Epithelial cell of esophagus (primary cell): ENCODE data around the gene TENT5C.

Source experiments
- DNase-seq: peaks from one replicate; pipeline ENCODE4 v3.0.0; 2010; ENCODE audit warnings: low read depth
- H3K4me3 ChIP-seq: 2 replicates; pipeline ENCODE4 v1.5.1; 2011; ENCODE audit warnings: mild to moderate bottlenecking, low read length, control low read depth
- TF ChIP-seq, protein P1 (sequence below): IDR thresholded peaks from 2 replicates; pipeline ENCODE4 v1.5.1; 2011; ENCODE audit warnings: low read depth, mild to moderate bottlenecking, low read length, control low read depth, inconsistent platforms; ENCODE audit not compliant: insufficient read depth; ENCODE audit errors: missing control alignments

TENT5C gene

DNA sequence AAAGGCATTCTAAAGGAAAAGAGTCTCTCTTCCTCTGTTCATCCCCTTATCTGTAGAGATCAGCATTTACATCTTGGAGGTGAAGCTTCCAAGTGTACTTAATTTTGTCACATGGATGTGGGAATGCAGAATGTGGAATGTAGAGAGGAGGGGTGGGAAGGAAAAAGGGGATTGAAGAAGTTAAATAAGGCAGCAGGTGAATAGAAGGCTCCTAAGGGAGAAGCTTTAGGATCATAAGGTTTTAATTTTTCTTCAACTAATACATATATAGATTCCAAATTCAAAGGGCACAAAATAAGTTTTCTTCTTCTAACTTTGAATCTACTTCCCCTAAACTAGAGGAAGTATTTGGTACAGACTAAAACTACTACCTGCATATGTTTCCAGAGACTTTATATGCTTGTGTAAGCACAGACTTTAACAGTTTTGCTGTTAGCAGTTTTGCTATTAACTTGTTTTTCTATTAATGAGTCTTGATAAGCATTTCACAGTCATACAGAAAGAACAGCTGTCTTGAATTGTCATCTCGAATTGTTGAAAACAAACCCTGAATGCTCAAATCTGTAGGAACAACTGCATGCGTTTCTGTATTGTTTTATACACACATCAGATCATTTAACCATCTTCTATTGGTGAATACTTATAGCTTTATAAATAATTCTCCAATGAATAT lies 12.7 kb downstream of the TENT5C start:
- no peak overlapping the region for H3K4me3 ChIP-seq
- DNase-seq, result no peak
- TF ChIP-seq, protein P1, sequence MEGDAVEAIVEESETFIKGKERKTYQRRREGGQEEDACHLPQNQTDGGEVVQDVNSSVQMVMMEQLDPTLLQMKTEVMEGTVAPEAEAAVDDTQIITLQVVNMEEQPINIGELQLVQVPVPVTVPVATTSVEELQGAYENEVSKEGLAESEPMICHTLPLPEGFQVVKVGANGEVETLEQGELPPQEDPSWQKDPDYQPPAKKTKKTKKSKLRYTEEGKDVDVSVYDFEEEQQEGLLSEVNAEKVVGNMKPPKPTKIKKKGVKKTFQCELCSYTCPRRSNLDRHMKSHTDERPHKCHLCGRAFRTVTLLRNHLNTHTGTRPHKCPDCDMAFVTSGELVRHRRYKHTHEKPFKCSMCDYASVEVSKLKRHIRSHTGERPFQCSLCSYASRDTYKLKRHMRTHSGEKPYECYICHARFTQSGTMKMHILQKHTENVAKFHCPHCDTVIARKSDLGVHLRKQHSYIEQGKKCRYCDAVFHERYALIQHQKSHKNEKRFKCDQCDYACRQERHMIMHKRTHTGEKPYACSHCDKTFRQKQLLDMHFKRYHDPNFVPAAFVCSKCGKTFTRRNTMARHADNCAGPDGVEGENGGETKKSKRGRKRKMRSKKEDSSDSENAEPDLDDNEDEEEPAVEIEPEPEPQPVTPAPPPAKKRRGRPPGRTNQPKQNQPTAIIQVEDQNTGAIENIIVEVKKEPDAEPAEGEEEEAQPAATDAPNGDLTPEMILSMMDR, result no peak

DNA sequence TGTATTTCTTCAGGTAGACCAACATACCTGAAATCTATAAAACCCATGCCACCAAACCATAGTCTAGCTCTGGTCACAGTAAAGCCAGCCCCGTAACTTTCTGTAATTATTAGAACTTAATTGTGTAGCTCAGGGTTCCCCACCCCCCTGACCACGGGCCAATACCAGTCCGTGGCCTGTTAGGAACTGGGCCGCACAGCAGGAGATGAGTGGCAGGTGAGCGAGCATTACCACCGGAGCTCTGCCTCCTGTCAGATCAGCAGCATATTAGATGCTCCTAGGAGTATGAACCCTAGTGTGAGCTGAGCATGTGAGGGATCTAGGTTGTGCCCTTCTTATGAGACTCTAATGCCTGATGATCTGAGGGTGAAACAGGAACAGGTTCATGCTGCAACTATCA lies 14.6 kb downstream of the TENT5C start:
- DNase-seq, result no peak
- no peak overlapping the region for H3K4me3 ChIP-seq
- TF ChIP-seq, protein P1, result no peak

DNA sequence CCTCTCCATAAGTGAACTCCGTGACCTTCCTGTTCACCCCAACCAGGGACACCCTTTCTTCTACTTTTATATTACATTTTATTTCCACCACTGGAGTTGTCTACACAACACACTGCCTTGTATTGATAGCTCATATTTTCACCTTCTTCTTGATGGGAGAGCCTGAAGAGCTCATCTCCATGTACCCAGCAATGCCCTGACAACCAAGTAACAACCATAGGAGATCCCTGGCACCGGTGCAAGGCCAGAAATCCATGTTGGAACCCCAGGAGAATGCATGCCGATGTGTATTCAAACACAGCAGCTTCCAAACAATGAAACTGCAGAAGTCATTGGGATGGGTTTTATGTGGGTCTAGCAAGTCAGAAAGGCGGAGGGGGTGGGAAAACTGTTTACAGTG lies 15.5 kb downstream of the TENT5C start:
- TF ChIP-seq, protein P1, result no peak
- DNase-seq, result no peak

DNA sequence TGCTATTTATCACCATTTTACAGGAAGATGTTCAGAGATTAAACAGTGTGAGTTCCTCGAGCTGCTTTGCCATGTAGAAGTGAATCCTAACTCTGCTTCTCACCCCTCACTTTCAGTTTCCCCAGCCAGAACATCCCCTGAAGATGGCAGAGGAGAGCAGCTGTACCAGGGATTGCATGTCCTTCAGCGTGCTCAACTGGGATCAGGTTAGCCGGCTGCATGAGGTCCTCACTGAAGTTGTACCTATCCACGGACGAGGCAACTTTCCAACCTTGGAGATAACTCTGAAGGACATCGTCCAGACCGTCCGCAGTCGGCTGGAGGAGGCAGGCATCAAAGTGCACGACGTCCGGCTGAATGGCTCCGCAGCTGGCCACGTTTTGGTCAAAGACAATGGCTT lies 16.9 kb downstream of the TENT5C start:
- no peak overlapping the region for H3K4me3 ChIP-seq
- DNase-seq, result no peak
- TF ChIP-seq, protein P1, result no peak

More for the DNA sequence above, 15.5 kb downstream of the TENT5C start:
- no peak overlapping the region for H3K4me3 ChIP-seq

DNA sequence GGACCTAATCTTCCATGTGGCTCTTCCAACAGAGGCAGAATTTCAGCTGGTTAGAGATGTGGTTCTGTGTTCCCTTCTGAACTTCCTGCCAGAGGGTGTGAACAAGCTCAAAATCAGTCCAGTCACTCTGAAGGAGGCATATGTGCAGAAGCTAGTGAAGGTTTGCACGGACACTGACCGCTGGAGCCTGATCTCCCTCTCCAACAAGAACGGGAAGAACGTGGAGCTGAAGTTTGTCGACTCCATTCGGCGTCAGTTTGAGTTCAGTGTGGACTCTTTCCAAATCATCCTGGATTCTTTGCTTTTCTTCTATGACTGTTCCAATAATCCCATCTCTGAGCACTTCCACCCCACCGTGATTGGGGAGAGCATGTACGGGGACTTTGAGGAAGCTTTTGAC lies 17.3 kb downstream of the TENT5C start:
- no peak overlapping the region for H3K4me3 ChIP-seq
- DNase-seq, result no peak
- TF ChIP-seq, protein P1, result no peak

DNA sequence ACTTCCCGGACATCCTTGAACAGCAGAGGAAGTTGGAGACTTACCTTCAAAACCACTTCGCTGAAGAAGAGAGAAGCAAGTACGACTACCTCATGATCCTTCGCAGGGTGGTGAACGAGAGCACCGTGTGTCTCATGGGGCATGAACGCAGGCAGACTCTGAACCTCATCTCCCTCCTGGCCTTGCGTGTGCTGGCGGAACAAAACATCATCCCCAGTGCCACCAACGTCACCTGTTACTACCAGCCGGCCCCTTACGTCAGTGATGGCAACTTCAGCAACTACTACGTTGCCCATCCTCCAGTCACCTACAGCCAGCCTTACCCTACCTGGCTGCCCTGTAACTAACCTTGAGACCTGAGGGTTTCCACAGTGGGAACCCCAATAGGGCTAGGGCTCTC lies 17.9 kb downstream of the TENT5C start:
- TF ChIP-seq, protein P1, result no peak
- DNase-seq, result no peak
- H3K4me3 ChIP-seq, result no peak overlapping the region

DNA sequence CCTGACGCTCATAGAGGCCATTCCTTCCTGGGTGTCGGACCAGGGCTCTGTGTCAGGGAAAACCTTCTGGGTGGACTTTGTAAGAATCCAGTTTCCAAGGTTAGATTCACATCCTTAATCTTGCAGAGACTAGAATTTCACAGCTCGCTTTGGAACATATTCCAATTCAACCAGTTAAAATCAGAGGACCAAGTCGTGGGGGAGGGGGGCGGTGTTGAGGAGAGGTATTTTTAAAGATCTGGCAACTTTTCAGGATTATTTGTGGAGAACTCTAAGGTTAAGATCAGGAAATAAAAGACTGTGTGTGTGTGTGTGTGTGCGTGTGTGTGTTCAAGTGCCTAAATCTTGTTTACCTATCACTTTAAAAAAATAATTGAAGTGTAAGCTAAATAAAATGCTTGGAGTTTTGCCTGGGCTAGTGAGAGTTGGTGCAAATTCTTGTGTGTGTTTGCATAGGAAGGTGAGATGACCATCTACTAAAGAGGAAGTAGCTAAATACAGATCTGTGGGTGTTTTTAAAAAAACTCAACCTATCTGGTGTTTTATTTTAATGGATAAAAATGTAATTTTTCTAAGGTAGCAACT lies 21.8 kb downstream of the TENT5C start:
- no peak overlapping the region for H3K4me3 ChIP-seq
- no peak for DNase-seq
- TF ChIP-seq, protein P1, result no peak
